Osteocyte (in vitro differentiated cells): ENCODE data around the gene CHN1. TPM values are rescaled to one million over a fixed set of nuclear protein-coding genes. Genes with fewer than 3 reads are reported as not detected.

Experiments
- DNase-seq: peaks from one replicate; pipeline ENCODE4 v3.0.0; 2021; ENCODE audit warnings: mixed read lengths; ENCODE audit not compliant: unreplicated experiment; ENCODE audit errors: extremely low spot score
- H3K27ac Mint-ChIP-seq: one replicate; pipeline ENCODE4 v1.8.0; 2021; ENCODE audit warnings: mild to moderate bottlenecking, mixed read lengths; ENCODE audit not compliant: unreplicated experiment
- H3K27me3 Mint-ChIP-seq: one replicate; pipeline ENCODE4 v1.8.0; 2021; ENCODE audit warnings: mixed read lengths; ENCODE audit not compliant: unreplicated experiment
- H3K36me3 Mint-ChIP-seq: one replicate; pipeline ENCODE4 v1.8.0; 2021; ENCODE audit warnings: mixed read lengths; ENCODE audit not compliant: unreplicated experiment
- H3K4me1 Mint-ChIP-seq: one replicate; pipeline ENCODE4 v1.8.0; 2021; ENCODE audit warnings: mixed read lengths; ENCODE audit not compliant: unreplicated experiment
- H3K4me3 Mint-ChIP-seq: one replicate; pipeline ENCODE4 v1.8.0; 2021; ENCODE audit warnings: mild to moderate bottlenecking, moderate library complexity, mixed read lengths; ENCODE audit not compliant: unreplicated experiment
- H3K9me3 Mint-ChIP-seq: one replicate; pipeline ENCODE4 v1.8.0; 2021; ENCODE audit warnings: mixed read lengths; ENCODE audit not compliant: unreplicated experiment
- CTCF ChIP-seq: fragments of 200-600 bp; sonication (generic); IDR thresholded peaks from 2 replicates; pipeline ENCODE4 v1.5.0; 2021; ENCODE audit warnings: antibody characterized with exemption, mild to moderate bottlenecking, moderate library complexity
- total RNA-seq: library from RNA; stranded (reverse); gene quantifications from 2 replicates; pipeline ENCODE4 v1.2.1, GENCODE V29; 2021

Gene CHN1
- total RNA-seq, 1 donor from 2014 or later, result 22.3 TPM

GRCh38 chr2:174893018-174893417, 112.2 kb downstream of the CHN1 start:
- no peak for TF ChIP-seq CTCF
- DNase-seq, result no peak
- Mint-ChIP-seq H3K4me3 (no peak overlapping the region), H3K27ac (no peak overlapping the region), H3K4me1 (peaks cover 26% of the 10 kb centered on the region), H3K9me3 (peaks cover 10% of the 10 kb centered on the region), H3K36me3 (peaks cover 5% of the 10 kb centered on the region), H3K27me3 (no peaks in the 10 kb centered on the region)

DNA sequence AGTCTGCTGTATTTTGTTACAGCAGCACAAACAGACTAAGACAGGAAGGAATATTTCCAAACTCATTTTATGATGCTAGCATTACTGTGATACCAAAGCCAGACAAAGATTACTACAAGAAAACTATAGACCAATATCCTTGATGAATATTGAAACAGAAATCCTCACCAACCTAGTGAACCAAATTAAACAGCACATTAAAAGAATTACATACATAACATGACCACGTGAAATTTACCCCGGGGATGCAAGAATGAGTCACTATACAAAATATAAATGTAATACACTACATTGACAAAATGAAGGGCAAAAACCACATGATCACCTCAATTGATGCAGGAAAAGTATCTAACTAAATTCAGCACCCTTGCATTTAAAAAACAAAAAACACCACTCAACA, 112.6 kb downstream of the CHN1 start:
- H3K4me1 Mint-ChIP-seq, result peaks cover 31% of the 10 kb centered on the region
- peaks cover 5% of the 10 kb centered on the region for H3K36me3 Mint-ChIP-seq
- H3K27me3 Mint-ChIP-seq, result no peaks in the 10 kb centered on the region
- DNase-seq, result no peak
- no peak overlapping the region for H3K4me3 Mint-ChIP-seq
- no peak for TF ChIP-seq CTCF
- H3K9me3 Mint-ChIP-seq, result peaks cover 10% of the 10 kb centered on the region
- no peak overlapping the region for H3K27ac Mint-ChIP-seq

GRCh38 chr2:174888646-174889271, 116.4 kb downstream of the CHN1 start:
- Mint-ChIP-seq H3K4me3 (no peak overlapping the region), H3K36me3 (peaks cover 5% of the 10 kb centered on the region), H3K4me1 (peaks cover 33% of the 10 kb centered on the region), H3K27me3 (no peaks in the 10 kb centered on the region), H3K27ac (no peak overlapping the region), H3K9me3 (peaks cover 7% of the 10 kb centered on the region)
- DNase-seq, result no peak
- peak; percentile 29 for TF ChIP-seq CTCF

GRCh38 chr2:174888146-174888545, 117.0 kb downstream of the CHN1 start:
- TF ChIP-seq CTCF, result no peak
- no peaks in the 10 kb centered on the region for H3K27me3 Mint-ChIP-seq
- DNase-seq, result no peak
- no peak overlapping the region for H3K27ac Mint-ChIP-seq
- peaks cover 33% of the 10 kb centered on the region for H3K4me1 Mint-ChIP-seq
- H3K36me3 Mint-ChIP-seq, result peaks cover 5% of the 10 kb centered on the region
- H3K9me3 Mint-ChIP-seq, result peaks cover 3% of the 10 kb centered on the region
- H3K4me3 Mint-ChIP-seq, result no peak overlapping the region

- Mint-ChIP-seq H3K9me3 (no peaks in the 10 kb centered on the region), H3K4me3 (no peak overlapping the region), H3K27me3 (no peaks in the 10 kb centered on the region), H3K36me3 (peaks cover 2% of the 10 kb centered on the region), H3K27ac (peak overlapping the region; percentile 82), H3K4me1 (peaks cover 37% of the 10 kb centered on the region)
- no peak for TF ChIP-seq CTCF
- DNase-seq, result no peak
Observed at GRCh38 chr2:174882416-174882815, 122.8 kb downstream of the CHN1 start.
